Measurements from ENCODE around the gene WRNIP1. TPM values are rescaled to one million over a fixed set of nuclear protein-coding genes. Genes with fewer than 3 reads are reported as not detected.

Gene WRNIP1
- total RNA-seq, 1 experiment from 2014 or later: 100 TPM

DNA sequence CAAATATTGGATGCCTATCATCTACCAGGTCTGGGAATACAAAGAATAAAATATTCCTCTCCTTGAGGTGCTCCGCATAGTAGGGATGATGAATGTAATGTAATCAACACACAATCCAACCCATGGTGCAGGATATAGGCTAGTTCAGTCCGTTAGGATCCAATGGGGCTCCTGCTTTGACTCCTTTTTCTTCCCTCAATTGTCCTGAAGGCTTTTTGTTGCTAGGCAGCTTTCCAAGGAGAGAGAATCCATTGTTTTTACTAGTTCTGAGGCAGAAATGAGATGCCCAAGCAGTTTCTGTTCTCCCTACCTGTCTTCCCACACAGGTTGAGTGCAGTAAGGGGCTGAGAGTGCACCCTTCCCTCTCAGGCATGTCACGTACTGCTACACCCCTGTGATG, 12.1 kb downstream of the WRNIP1 start:
- DNase-seq (ENCODE audit: low spot score): no peak
- in situ Hi-C loops (cut with HindIII; ENCODE audit: low sequenced_read_pairs): no loop called here

DNA sequence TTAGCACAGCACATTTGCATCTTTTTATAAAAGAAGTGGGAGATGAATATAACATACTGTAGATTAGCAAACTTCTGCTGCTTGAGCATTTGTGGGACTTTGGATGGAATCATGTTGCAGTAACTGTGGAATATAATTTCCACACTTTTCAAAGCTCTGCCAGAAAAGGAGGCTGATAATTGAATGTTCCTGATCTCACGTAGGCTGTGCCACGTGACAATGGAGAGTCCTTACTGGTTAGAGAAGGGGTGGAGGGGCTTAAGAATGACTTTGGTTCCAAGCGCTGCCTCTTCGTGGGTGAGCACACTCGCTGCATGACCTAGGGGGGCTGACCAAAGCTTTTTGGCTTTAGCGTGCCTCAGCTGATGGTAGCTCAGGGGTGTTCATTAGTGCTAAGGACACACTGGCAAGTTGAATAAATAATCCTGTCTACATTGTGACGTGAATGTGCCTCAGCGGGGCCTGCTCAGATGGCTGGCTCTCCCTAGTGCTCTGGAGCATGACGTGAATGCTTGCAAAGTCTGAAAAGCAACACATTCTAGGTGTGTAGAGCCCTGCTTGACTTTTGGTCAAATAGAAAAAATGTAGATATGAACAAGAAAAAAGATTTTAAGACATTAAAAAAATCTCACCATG, 15.0 kb downstream of the WRNIP1 start:
- no peak for DNase-seq (ENCODE audit: low spot score)
- in situ Hi-C loops (cut with HindIII; ENCODE audit: low sequenced_read_pairs): no loop called here

DNA sequence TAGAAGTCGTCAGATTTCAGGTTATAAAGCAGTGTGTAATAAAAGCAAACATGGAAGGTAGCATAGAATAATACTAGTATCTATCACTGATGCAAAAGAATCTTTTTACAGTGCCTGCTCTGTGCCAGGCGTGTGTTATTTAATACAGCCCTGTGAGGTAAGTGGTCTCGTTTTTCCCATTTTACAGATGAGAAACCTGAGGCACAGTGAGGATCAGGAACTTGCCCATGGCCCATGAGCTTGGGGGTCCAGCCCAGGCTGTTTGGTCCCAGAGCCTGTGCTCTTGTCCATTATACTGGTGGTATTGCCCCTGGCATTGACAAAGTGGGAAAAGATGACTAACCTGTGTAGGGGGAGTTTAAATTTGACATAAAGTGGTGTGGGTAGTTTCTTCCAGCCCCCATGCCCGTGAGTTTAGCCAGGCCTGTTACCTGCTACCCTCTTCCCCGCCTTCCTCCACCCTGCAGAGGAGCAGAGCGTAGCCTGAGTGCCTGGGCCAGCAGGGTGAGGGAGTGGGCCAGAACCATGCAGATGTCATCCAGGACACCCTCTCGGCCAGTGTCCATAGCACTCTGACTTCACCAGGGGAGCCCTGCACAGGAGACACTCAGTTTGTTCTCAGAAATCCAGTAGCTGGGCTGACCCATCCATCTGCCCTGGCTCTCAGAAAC, 16.6 kb downstream of the WRNIP1 start:
- in situ Hi-C loops (cut with HindIII; ENCODE audit: low sequenced_read_pairs): no loop called here
- no peak for DNase-seq (ENCODE audit: low spot score)

DNA sequence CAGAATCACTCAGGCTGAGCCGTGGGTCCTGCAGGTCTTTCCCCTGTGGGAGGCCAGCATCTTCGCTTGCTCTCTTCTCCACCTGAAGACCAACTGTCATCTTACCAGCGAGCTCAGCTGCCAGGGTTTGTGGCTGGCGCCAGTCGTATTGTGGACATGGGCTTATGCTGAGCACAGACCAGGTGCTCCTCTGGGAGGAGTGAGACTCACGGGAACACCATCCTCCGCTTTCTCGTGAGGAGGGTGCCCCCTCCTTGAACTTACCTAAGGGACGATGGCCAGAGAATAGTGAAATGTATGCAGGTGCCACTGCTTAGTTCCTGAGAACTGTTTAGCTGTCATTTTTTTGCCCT, 17.1 kb downstream of the WRNIP1 start:
- DNase-seq (ENCODE audit: low spot score): peak; percentile 61
- in situ Hi-C loops (cut with HindIII; ENCODE audit: low sequenced_read_pairs): no loop called here

DNA sequence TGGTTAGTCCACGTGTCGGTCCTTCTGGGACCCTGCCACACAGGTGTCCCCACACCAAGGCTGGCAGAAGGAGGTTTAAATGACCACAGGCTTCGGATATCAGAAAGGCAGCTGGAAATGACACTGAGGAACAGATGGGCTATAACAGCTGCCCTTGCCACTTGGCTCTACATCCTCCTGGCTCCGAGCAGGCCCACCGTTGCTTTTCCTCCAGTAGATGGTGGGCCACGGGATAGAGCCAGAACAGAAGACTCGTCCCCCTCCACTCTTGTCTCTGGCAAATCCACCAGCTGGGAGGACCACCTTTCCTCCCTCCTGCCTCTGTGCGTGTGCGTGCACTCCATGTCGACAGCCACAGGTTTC, 17.6 kb downstream of the WRNIP1 start:
- DNase-seq (ENCODE audit: low spot score): no peak
- in situ Hi-C loops (cut with HindIII; ENCODE audit: low sequenced_read_pairs): no loop called here

DNA sequence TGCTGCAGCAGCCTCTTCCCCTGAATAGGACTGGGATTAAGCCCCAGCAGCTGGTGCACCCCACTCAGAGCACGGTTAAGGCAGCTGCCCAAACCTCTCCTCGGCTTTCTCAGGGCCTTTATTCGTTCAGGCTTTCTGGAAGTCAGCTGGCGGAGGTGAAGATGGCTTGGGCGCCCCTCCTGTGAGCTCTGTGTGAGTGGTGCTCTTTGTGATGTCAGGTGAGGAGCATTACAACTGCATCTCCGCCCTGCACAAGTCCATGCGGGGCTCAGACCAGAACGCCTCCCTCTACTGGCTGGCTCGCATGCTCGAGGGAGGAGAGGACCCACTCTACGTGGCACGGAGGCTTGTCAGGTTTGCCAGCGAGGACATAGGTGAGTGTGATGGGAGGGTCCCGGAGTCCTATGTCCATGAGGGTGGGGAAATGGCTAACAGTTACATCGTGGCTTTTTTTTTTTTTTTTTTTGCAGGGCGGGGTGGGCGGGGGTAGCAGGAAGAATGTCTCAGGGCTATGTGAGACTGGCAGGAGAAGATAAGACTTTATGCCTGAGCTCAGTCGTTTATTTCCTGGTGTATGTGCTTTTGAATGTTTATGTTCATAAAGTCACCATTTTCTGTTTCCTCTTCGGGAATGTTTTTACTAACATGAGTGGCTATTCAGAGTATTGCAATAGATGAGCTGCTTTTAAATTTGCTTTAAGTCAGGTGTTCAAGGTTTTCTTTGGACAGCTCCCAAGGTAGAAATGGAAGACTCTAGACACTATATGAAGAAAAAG, 18.2 kb downstream of the WRNIP1 start:
- in situ Hi-C loops (cut with HindIII; ENCODE audit: low sequenced_read_pairs): no loop called here
- DNase-seq (ENCODE audit: low spot score): peak; percentile 45

DNA sequence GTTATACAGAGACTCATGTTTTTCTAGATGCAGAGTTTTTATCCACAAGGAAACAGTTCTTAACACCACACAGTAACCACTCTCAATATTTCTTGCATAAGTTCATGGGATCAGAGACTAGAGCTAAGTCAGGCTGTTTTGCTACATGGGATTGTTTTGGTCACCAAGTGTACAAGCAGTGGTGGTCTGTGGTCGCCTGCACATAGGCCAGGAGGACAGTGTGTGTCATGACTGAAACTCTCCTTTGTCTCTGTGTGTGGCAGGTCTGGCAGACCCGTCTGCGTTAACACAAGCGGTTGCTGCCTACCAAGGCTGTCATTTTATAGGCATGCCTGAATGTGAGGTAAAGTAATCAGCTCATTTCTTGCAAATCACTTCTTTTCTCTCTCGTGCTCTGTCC, 18.9 kb downstream of the WRNIP1 start:
- peak; percentile 26 for DNase-seq (ENCODE audit: low spot score)
- in situ Hi-C loops (cut with HindIII; ENCODE audit: low sequenced_read_pairs): no loop called here

DNA sequence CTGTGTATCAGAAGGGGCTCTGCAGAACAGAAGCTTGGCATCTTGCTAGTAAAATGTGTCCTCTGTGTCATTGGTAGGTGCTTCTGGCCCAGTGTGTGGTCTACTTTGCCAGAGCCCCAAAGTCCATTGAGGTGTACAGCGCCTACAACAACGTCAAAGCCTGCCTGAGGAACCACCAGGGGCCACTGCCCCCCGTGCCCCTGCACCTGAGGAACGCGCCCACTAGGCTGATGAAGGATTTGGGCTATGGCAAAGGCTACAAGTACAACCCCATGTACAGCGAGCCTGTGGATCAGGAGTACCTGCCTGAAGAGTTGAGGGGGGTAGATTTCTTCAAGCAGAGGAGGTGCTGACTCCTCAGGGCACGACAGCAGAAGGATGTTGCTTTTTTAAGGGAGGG, 19.7 kb downstream of the WRNIP1 start:
- in situ Hi-C loops (cut with HindIII; ENCODE audit: low sequenced_read_pairs): no loop called here
- no peak for DNase-seq (ENCODE audit: low spot score)

DNA sequence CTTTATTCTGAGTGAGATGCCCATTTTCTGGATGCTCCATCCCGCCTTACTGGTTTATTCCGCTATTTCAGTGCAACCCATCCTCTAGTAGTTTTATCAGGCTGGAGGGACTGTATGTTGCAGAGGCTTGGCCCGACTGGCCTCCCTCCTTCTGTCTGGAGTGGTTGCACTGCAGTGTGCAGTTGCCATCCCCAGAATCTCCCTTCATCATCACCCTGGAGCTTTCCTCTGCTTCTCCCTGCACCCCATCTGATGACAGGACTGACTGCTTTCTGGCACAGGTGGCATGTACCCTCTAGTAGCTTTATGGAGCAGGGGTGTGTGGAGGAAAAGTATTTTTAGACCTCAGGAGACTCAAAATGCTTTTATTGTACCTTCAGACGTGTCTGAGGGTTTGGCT, 21.1 kb downstream of the WRNIP1 start:
- DNase-seq (ENCODE audit: low spot score): no peak
- in situ Hi-C loops (cut with HindIII; ENCODE audit: low sequenced_read_pairs): no loop called here

DNA sequence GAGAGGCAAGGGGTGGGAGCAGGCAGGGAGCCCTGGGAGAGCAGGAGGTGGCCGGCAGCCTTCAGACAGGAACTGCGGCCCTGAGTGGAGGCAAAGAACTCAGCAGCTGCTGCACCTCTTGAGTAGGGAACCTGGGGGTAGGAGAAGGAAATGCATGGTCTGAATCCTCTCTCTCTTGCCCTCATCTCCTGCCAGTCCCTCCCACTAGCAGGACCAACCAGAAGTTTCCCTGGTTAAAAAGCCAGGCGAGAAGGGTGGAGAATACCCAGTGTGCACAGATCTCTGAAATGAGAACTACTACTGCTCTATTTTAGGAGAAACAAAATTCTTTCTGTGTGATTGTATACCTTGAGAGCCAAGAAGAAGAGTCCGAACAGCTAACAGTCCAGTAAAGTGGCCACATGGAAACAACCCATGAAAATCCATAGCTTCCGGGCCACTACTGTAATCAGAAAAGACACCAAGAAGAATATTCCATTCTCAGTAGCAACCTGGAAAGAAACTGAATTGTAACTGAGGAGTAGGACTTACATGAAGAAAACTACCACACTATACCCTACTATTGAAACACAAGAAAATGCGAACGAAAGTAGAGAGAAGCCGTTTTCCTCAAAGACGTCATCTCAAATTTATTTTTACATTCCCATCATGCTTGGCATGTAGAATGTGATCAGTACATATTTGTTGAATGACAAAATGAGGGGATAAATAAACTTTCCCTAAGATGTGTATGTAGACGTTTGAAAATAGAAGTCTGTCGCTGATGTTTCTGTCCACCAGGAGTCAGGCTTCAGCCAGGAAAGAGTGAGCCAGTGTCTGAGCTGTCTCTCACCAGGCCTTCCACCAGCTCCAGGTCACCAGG, 25.6 kb downstream of the WRNIP1 start:
- in situ Hi-C loops (cut with HindIII; ENCODE audit: low sequenced_read_pairs): no loop called here

DNA sequence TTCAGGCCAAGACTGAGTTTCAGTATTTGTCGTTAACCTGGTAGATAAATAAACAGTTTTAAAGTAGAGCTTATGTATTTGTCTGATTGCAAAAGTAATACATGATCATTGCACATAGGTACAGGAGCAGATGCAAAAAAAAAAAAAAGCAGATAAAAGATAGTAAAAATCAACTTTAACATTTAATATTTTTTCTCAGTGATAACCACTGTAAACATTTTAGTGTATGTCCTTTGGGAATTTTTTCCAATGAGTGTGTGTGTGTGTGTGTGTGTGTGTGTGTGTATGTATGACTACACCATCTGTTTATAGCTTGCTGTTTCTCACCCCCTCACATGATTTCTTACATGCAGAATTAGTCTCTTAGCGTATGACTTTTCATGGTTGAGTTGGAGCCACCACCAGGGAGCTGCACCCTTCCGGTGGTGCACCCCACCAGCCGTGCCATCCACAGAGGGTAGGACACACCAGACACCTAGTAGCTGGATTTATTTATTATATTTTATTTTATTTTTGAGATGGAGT, 26.3 kb downstream of the WRNIP1 start:
- no peak for DNase-seq (ENCODE audit: low spot score)
- in situ Hi-C loops (cut with HindIII; ENCODE audit: low sequenced_read_pairs): no loop called here

More for the DNA sequence above, 25.6 kb downstream of the WRNIP1 start:
- peak; percentile 79 for DNase-seq (ENCODE audit: low spot score)

DNA sequence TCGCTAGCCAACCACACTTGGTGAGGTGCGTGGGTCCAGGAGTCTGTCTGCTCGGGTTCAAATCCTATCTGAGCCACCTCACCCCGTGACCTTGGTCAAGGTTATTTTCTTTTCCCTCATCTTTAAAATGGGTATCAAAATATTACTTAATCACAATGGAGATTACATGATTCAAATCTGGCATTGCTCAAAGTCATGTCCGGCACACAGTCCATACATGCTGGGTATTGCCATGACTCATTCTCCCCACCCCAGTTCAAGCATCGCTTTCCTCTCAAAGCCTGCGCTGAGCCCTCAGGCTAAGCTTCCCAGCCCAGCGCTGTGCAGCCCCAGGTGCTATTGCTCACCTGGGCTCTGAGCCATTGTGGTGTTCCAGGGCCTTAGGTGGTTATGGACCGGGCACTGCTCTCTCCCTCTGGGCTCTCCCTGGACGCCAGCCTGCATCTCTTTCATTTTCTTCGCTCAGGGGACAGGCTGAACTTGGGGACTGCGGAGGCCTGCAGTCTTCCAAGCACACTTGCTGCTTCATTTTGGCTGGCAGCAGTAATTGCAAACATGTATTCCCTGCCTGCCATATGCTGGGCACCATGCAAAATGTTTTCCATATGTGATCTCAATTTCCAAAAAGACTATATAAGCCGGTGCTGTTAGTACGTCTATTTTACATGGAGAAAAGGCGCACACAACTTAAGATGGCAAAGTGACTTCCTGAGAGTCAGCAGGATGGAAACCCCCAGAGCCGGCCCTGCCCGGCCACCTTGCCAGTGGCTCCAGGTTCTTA, 27.3 kb downstream of the WRNIP1 start:
- in situ Hi-C loops (cut with HindIII; ENCODE audit: low sequenced_read_pairs): no loop called here
- DNase-seq (ENCODE audit: low spot score): peak; percentile 39

DNA sequence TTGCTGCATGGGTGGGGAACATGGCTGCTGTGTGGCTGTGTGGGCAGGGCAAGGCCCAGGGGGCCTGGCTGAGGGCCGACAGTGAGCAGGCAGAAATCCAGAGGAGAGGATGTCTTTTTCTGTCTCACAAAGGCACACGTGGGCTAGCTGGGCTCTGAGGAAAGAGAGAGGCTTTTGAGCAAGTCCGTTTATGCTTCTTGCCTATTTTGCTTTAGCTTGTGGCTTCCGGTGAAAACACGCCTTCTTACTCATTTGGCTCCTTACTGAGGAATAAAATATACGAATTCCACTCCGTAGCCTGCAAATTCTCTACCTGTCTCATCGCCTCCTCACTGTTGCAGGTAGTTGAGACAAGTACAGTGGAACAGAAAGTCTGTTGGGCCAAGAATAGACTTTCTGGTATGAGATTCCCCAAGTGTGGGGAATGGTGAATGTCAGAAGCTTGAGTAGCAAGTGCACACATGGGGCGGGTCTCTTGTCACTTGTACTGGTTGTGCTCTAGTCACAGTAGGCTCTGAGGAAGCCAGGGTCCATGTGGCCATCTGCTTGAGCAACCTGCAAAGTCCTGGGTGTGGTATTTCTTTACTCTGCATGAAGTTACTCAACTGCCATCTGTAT, 28.4 kb downstream of the WRNIP1 start:
- DNase-seq (ENCODE audit: low spot score): peak; percentile 39
- in situ Hi-C loops (cut with HindIII; ENCODE audit: low sequenced_read_pairs): no loop called here

DNA sequence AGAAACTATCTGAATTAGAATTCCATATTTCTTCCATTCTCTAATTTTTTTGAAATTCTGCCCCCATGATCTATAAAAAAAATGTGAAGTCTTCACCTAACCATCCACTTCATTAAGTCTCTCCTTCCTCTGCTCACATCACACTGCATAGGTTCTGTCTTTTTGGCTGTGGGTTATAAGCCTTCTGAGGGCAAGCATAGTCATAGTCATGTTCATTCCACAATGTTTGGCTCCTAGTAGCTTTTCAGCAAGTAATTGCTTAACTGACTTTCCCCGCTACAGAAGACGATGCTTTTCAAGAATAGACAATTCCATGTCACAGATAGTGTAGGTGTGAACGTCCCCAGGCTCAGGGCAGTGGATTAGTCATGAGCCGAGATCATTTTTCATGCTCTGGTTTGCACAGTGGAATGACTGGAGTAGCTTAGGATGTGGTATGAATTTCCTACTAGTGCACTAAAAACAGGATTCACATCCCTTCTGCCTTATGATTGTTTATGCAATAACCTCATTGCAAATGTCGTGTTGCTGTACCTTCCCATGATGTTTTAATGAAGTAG, 29.1 kb downstream of the WRNIP1 start:
- in situ Hi-C loops (cut with HindIII; ENCODE audit: low sequenced_read_pairs): no loop called here
- DNase-seq (ENCODE audit: low spot score): no peak

DNA sequence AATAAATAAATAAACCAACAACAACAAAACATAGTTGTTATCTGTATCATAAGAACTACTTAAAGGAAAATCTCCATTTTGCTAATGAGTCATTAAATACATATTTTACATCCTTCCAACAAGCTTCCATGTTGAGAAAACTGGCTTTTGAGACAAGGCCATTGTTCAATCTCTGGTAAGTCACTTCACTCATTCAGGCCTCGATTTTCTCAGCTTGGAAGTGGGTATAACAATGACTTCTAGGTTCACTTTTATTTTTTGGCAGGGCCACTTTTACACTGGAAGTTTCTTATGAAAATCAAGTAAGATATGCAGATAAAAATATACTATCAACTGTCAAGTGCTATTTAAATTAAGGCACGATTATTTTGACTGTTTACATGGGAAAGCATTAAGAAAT, 30.0 kb downstream of the WRNIP1 start:
- DNase-seq (ENCODE audit: low spot score): no peak
- in situ Hi-C loops (cut with HindIII; ENCODE audit: low sequenced_read_pairs): no loop called here

DNA sequence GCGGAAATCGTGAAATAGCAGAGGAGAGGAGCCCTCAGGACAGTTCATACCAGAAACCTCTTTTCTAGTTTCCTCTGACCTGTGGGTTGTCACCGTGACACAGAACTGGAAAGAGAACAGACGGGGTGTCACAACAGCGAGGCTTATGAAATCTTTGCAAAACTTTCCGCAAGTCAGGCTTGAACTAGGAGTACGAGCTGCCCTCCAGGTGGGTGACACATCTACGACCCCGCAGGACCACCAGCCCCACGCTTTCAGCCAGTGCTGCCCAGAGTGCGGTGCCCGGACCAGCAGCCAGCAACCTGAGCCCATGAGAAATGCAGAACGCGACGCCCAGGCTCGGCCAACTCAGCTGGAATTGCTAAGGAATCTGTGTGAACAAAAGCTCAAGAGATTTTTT, 30.8 kb downstream of the WRNIP1 start:
- no peak for DNase-seq (ENCODE audit: low spot score)
- in situ Hi-C loops (cut with HindIII; ENCODE audit: low sequenced_read_pairs): no loop called here

DNA sequence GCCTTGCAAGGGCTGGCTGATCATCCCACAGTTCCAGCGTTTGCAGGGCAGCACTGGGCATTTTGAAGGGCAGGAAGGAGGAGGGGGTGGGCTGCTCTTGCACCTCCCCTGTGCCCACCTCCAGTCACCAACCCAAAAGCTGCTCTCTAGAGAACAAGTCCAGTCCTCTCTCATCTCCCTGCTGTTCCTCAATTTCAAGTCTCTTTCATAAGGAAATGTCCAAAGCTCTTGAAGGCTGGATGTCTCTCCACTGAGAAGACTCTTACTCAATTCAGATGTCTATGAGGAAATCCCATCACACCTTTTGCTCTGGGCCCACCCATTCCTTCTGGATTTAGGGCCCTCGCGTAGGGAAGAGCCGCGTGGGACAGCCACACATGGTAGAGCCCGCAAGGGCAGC, 31.7 kb downstream of the WRNIP1 start:
- in situ Hi-C loops (cut with HindIII; ENCODE audit: low sequenced_read_pairs): no loop called here
- DNase-seq (ENCODE audit: low spot score): no peak

DNA sequence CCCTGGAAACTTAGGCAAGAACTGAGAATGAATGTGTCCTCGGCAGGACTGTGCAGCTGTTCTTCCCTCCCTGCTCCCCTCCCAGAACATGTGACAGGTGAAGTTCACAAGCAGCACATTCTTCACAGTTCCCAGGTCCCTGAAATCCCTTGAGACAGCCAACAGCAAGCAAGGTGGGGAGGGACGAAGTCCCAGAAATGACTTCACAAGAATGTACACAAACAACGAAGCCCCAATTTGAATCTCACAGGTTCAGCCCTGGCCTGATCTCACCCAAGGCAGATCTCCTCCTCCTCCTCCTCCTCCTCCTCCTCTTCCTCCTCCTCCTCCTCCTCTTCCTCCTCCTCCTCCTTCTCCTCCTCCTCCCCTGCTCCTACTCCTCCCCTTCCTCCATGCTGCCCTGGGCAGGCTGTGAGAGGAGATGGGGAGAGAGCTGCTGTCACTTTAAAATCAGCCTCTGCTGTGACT, 32.4 kb downstream of the WRNIP1 start:
- in situ Hi-C loops (cut with HindIII; ENCODE audit: low sequenced_read_pairs): no loop called here
- DNase-seq (ENCODE audit: low spot score): no peak

Data from G401 (cell line).